Measurements from ENCODE around the gene FBXL5.

The FBXL5 gene

GRCh38 chr4:15655223-15656037 lies at the start of gene FBXL5:
Gene FBXL5 (minus strand): TSS chr4:15655357. CDS start chr4:15655287, 70 bp downstream.
- peak; percentile 82 for DNase-seq

GRCh38 chr4:15704129-15704528 lies 49.0 kb upstream of the FBXL5 start:
- no peak for DNase-seq

- no peak for DNase-seq
Measured at GRCh38 chr4:15703439-15703838, 48.3 kb upstream of the FBXL5 start.

GRCh38 chr4:15702941-15703403 lies 47.8 kb upstream of the FBXL5 start, which contains the start of gene BST1:
Gene BST1 (plus strand): TSS chr4:15703065. CDS start chr4:15703145, 80 bp downstream.
- DNase-seq, result peak; percentile 68

GRCh38 chr4:15696866-15697265 lies 41.7 kb upstream of the FBXL5 start:
- DNase-seq, result no peak

- no peak for DNase-seq
Measured at GRCh38 chr4:15695729-15696128, 40.6 kb upstream of the FBXL5 start.

- DNase-seq, result no peak
Measured at GRCh38 chr4:15695240-15695699, 40.1 kb upstream of the FBXL5 start.

GRCh38 chr4:15694431-15694830 lies 39.3 kb upstream of the FBXL5 start:
- DNase-seq, result no peak

GRCh38 chr4:15692602-15693001 lies 37.4 kb upstream of the FBXL5 start:
- no peak for DNase-seq

GRCh38 chr4:15691346-15692135 lies 36.4 kb upstream of the FBXL5 start:
- DNase-seq, result no peak

- no peak for DNase-seq
Measured at GRCh38 chr4:15690020-15690809, 35.1 kb upstream of the FBXL5 start.

- DNase-seq, result no peak
Measured at GRCh38 chr4:15689540-15689939, 34.4 kb upstream of the FBXL5 start.

GRCh38 chr4:15688051-15688450 lies 32.9 kb upstream of the FBXL5 start:
- no peak for DNase-seq

- no peak for DNase-seq
Measured at GRCh38 chr4:15684498-15684897, 29.3 kb upstream of the FBXL5 start.

- DNase-seq, result no peak
Measured at GRCh38 chr4:15683143-15683495, 28.0 kb upstream of the FBXL5 start.

GRCh38 chr4:15682242-15683142 lies 27.3 kb upstream of the FBXL5 start:
- no peak for DNase-seq

- DNase-seq, result peak; percentile 100
Measured at GRCh38 chr4:15681372-15682241, 26.4 kb upstream of the FBXL5 start, which contains the start of gene FAM200B. Gene FAM200B (plus strand): TSS chr4:15681827. CDS start chr4:15686978, 5,151 bp downstream.

GRCh38 chr4:15681067-15681371 lies 25.9 kb upstream of the FBXL5 start:
- no peak for DNase-seq

- DNase-seq, result no peak
Measured at GRCh38 chr4:15677507-15677988, 22.4 kb upstream of the FBXL5 start.

- no peak for DNase-seq
Measured at GRCh38 chr4:15676899-15677298, 21.7 kb upstream of the FBXL5 start.

- DNase-seq, result no peak
Measured at GRCh38 chr4:15676039-15676438, 20.9 kb upstream of the FBXL5 start.

Measured in stimulated activated CD8-positive, alpha-beta memory T cell treated with anti-CD3 and anti-CD28 coated beads, Interleukin-4, amount 100 ng/mL, for 48 hours (primary cell).